Muscle of back (tissue), 11 donors: Measurements from ENCODE around the gene NSD2. TPM values are rescaled to one million over a fixed set of nuclear protein-coding genes. Genes with fewer than 3 reads are reported as not detected.
"Not testable (repeated sequence)": the region's sequence is repeated elsewhere in the genome, so short reads cannot be mapped to it uniquely, and the experiment has no call there.

Experiments
- DNase-seq, 3 donors: peaks; one replicate each; pipeline versions ENCODE4 v3.0.0 to v3.0.0-alpha.2; 2013
- polyA plus RNA-seq, 10 donors: library from polyadenylated mRNA; unstranded; fragments of 120-200 nt; gene quantifications; one replicate each; pipeline ENCODE4 v1.2.1, GENCODE V29; 2013; ENCODE audit not compliant: insufficient read length in 10 of 10

The NSD2 gene
- polyA plus RNA-seq, 10 donors: 37.1 to 61.6 (median 49.4) TPM

- DNase-seq: no peak
Observed at GRCh38 chr4:1997712-1998111, 126.5 kb downstream of the NSD2 start.

- DNase-seq: no peak
Observed at GRCh38 chr4:1998296-1998695, 127.1 kb downstream of the NSD2 start.

- DNase-seq: not testable (repeated sequence)
Observed at GRCh38 chr4:1999308-1999707, 128.1 kb downstream of the NSD2 start.

GRCh38 chr4:2003361-2003760, 132.2 kb downstream of the NSD2 start:
- DNase-seq: not testable (repeated sequence)

- DNase-seq: no peak
Observed at GRCh38 chr4:2006367-2006766, 135.2 kb downstream of the NSD2 start.

GRCh38 chr4:2006956-2007653, 135.9 kb downstream of the NSD2 start:
- no peak for DNase-seq

GRCh38 chr4:2007804-2008670, 136.8 kb downstream of the NSD2 start:
- peak in 2 of 3 donors; percentile 9 to 49 for DNase-seq

- DNase-seq: no peak
Observed at GRCh38 chr4:2008671-2008920, 137.4 kb downstream of the NSD2 start.

- DNase-seq: peak; percentile 96 to 99 (median 96)
Observed at GRCh38 chr4:2008921-2009650, 137.9 kb downstream of the NSD2 start, which contains the start of gene NELFA. Gene NELFA (minus strand): TSS chr4:2008974. CDS start chr4:2008959, 15 bp downstream.

- peak; percentile 29 to 58 (median 36) for DNase-seq
Observed at GRCh38 chr4:2009651-2010233, 138.5 kb downstream of the NSD2 start.

- no peak for DNase-seq
Observed at GRCh38 chr4:2011583-2011982, 140.4 kb downstream of the NSD2 start.

GRCh38 chr4:2015008-2015407, 143.8 kb downstream of the NSD2 start:
- DNase-seq: no peak

- not testable (repeated sequence) for DNase-seq
Observed at GRCh38 chr4:2021358-2022018, 150.3 kb downstream of the NSD2 start.

GRCh38 chr4:2024683-2025082, 153.5 kb downstream of the NSD2 start:
- no peak for DNase-seq

- no peak for DNase-seq
Observed at GRCh38 chr4:2025817-2026216, 154.6 kb downstream of the NSD2 start.

GRCh38 chr4:2027120-2027519, 155.9 kb downstream of the NSD2 start:
- not testable (repeated sequence) for DNase-seq

GRCh38 chr4:2031161-2031560, 160.0 kb downstream of the NSD2 start:
- DNase-seq: not testable (repeated sequence)
